HCT116 (cell line): ENCODE data around the gene MYADML2. TPM values are rescaled to one million over a fixed set of nuclear protein-coding genes. Genes with fewer than 3 reads are reported as not detected.

Experiments
- ATAC-seq: fragments of 200-7000 bp; cut with Tn5 transposase; 2 replicates; pipeline ENCODE4 v1.9.1; 2020; ENCODE audit warnings: mild to moderate bottlenecking, moderate library complexity
- BruUV-seq: library from RNA; stranded (reverse); fragments of 400-500 nt; replicated peaks from 2 replicates; lab custom pipeline; 2021; lab: Mats Ljungman, UMichigan
- CTCF ChIA-PET: fragments of 300-600 bp; sonication (Branson Sonifier 250); formaldehyde crosslinking; loops from one replicate; lab custom pipeline; 2021; ENCODE audit warnings: antibody characterized with exemption; lab: Charles Lee
- POLR2A ChIA-PET: fragments of 300-600, 350-600 bp; sonication (Branson Sonifier 250); formaldehyde crosslinking; loops from one replicate; lab custom pipeline; 2021; ENCODE audit warnings: antibody characterized with exemption; lab: Charles Lee
- RAD21 ChIA-PET, 2 experiments: fragments of 300-600 bp; sonication (Branson Sonifier 250); formaldehyde crosslinking; loops; one replicate each; lab custom pipeline; 2023; ENCODE audit warnings: low total read pairs in 2 of 2; ENCODE audit not compliant: uncharacterized antibody in 2 of 2, unreplicated experiment in 2 of 2, low non-redundant PET in 1 of 2; lab: Charles Lee
- DNase-seq: peaks from one replicate; pipeline ENCODE4 v3.0.0-alpha.2; 2010; ENCODE audit warnings: low read depth, low spot score
- H2AFZ ChIP-seq: fragments of 200-600 bp; shearing (Covaris generic), sonication (generic); 2 replicates; pipeline ENCODE4 v1.6.1; 2017; ENCODE audit warnings: low read depth, mixed run types, mixed read lengths, antibody characterized with exemption, low read length; ENCODE audit not compliant: poor library complexity, severe bottlenecking
- H3K27ac ChIP-seq: 2 replicates; pipeline ENCODE4 v1.5.1; 2012; ENCODE audit warnings: low read depth, low read length
- H3K27me3 ChIP-seq: fragments of 200-600 bp; sonication (generic); 2 replicates; pipeline ENCODE4 v1.6.1; 2016; ENCODE audit warnings: mixed run types, low read length, mixed read lengths; ENCODE audit not compliant: insufficient read depth
- H3K36me3 ChIP-seq, 2 experiments: fragments of 200-500 bp in 1 of 2; fragments of 200-600 bp in 1 of 2; sonication (Bioruptor generic) in 1 of 2; sonication (generic) in 1 of 2; 2 replicates each; pipeline versions ENCODE4 v1.5.1 to v1.6.1; 2014 to 2016; ENCODE audit warnings: low read length in 2 of 2, inconsistent platforms in 1 of 2, mixed read lengths in 1 of 2, mixed run types in 1 of 2; ENCODE audit not compliant: insufficient read depth in 2 of 2, control insufficient read depth in 1 of 2
- H3K4me1 ChIP-seq, 2 experiments: fragments of 200-600 bp in 1 of 2; sonication (generic) in 1 of 2; 2 replicates each; pipeline versions ENCODE4 v1.5.1 to v1.6.1; 2012 to 2017; ENCODE audit warnings: low read length in 2 of 2, inconsistent platforms in 1 of 2, mild to moderate bottlenecking in 1 of 2, mixed read lengths in 1 of 2, mixed run types in 1 of 2, moderate library complexity in 1 of 2; ENCODE audit not compliant: insufficient read depth in 2 of 2, control insufficient read depth in 1 of 2
- H3K4me2 ChIP-seq: fragments of 200-600 bp; sonication (generic); 2 replicates; pipeline ENCODE4 v1.6.1; 2017; ENCODE audit warnings: mixed run types, low read length, mixed read lengths
- H3K4me3 ChIP-seq, 2 experiments: fragments of 200-600 bp in 1 of 2; sonication (generic) in 1 of 2; replicated peaks in 1 of 2; 2 replicates each; pipeline ENCODE4 v1.5.1; 2011 to 2016; ENCODE audit warnings: low read length in 2 of 2, control low read depth in 1 of 2, low read depth in 1 of 2, mild to moderate bottlenecking in 1 of 2, mixed read lengths in 1 of 2, mixed run types in 1 of 2
- H3K79me2 ChIP-seq: fragments of 200-600 bp; sonication (generic); 2 replicates; pipeline ENCODE4 v1.6.1; 2017; ENCODE audit warnings: mild to moderate bottlenecking, mixed run types, low read length, moderate library complexity, mixed read lengths; ENCODE audit not compliant: insufficient read depth
- H3K9ac ChIP-seq: fragments of 200-600 bp; sonication (generic); 2 replicates; pipeline ENCODE4 v1.6.1; 2016; ENCODE audit warnings: low read length, mixed read lengths
- H3K9me2 ChIP-seq: fragments of 200-600 bp; sonication (generic), shearing (Covaris generic); 2 replicates; pipeline ENCODE4 v1.6.1; 2017; ENCODE audit warnings: mixed run types, mild to moderate bottlenecking, moderate library complexity; ENCODE audit not compliant: insufficient read depth
- H3K9me3 ChIP-seq, 2 experiments: fragments of 200-500 bp in 1 of 2; fragments of 200-600 bp in 1 of 2; sonication (Bioruptor generic) in 1 of 2; sonication (generic) in 1 of 2; 2 replicates each; pipeline ENCODE4 v1.6.1; 2014 to 2017; ENCODE audit warnings: low read length in 2 of 2, mixed read lengths in 2 of 2, inconsistent platforms in 1 of 2, low read depth in 1 of 2, mild to moderate bottlenecking in 1 of 2, mixed run types in 1 of 2, moderate library complexity in 1 of 2; ENCODE audit not compliant: control insufficient read depth in 1 of 2, insufficient read depth in 1 of 2
- H4K20me1 ChIP-seq: fragments of 200-600 bp; sonication (generic), shearing (Covaris generic); 2 replicates; pipeline ENCODE4 v1.6.1; 2017; ENCODE audit warnings: mixed run types, mild to moderate bottlenecking, moderate library complexity; ENCODE audit not compliant: insufficient read depth
- ATF3 ChIP-seq: IDR thresholded peaks from 2 replicates; pipeline ENCODE4 v1.6.1; 2012
- CBX3 ChIP-seq: IDR thresholded peaks from 2 replicates; pipeline ENCODE4 v1.6.1; 2012; ENCODE audit warnings: low read depth
- CEBPB ChIP-seq: IDR thresholded peaks from 2 replicates; pipeline ENCODE4 v1.6.1; 2012; ENCODE audit warnings: low read depth
- CTCF ChIP-seq, 3 experiments: fragments of 200-600 bp in 1 of 3; sonication (generic) in 1 of 3; IDR thresholded peaks in 2 of 3; conservative IDR thresholded peaks in 1 of 3; 2 replicates each; pipeline ENCODE4 v1.5.1; 2012 to 2017; ENCODE audit warnings: low read depth in 2 of 3, low read length in 2 of 3, antibody characterized with exemption in 1 of 3, borderline replicate concordance in 1 of 3, control low read depth in 1 of 3, mild to moderate bottlenecking in 1 of 3, mixed read lengths in 1 of 3, mixed run types in 1 of 3, moderate library complexity in 1 of 3; ENCODE audit not compliant: insufficient read depth in 1 of 3
- EGR1 ChIP-seq: IDR thresholded peaks from 2 replicates; pipeline ENCODE4 v1.6.1; 2012; ENCODE audit warnings: low read depth
- ELF1 ChIP-seq: IDR thresholded peaks from 2 replicates; pipeline ENCODE4 v1.6.1; 2012; ENCODE audit warnings: low read depth, borderline replicate concordance
- EZH2 ChIP-seq: fragments of 200-600 bp; sonication (generic); IDR thresholded peaks from 2 replicates; pipeline ENCODE4 v1.6.1; 2017; ENCODE audit warnings: antibody characterized with exemption, mixed run types
- EZH2phosphoT487 ChIP-seq: fragments of 200-600 bp; IDR thresholded peaks from 2 replicates; pipeline ENCODE4 v1.6.1; 2018; ENCODE audit warnings: antibody characterized with exemption, borderline replicate concordance
- FOSL1 ChIP-seq: IDR thresholded peaks from 2 replicates; pipeline ENCODE4 v1.6.1; 2012; ENCODE audit warnings: low read depth
- MAX ChIP-seq: IDR thresholded peaks from 2 replicates; pipeline ENCODE4 v1.6.1; 2012
- POLR2A ChIP-seq: IDR thresholded peaks from 2 replicates; pipeline ENCODE4 v1.7.0; 2011; ENCODE audit warnings: borderline replicate concordance; ENCODE audit not compliant: insufficient read depth, insufficient read length; ENCODE audit errors: extremely low read depth
- REST ChIP-seq: IDR thresholded peaks from 2 replicates; pipeline ENCODE4 v1.6.1; 2012; ENCODE audit warnings: low read depth
- SRF ChIP-seq: IDR thresholded peaks from 2 replicates; pipeline ENCODE4 v1.6.1; 2012; ENCODE audit warnings: low read depth
- TCF7L2 ChIP-seq: IDR thresholded peaks from 2 replicates; pipeline ENCODE4 v1.7.0; 2011; ENCODE audit warnings: borderline replicate concordance, inconsistent platforms; ENCODE audit not compliant: insufficient read depth, insufficient read length; ENCODE audit errors: extremely low read depth
- YY1 ChIP-seq: IDR thresholded peaks from 2 replicates; pipeline ENCODE4 v1.6.1; 2011; ENCODE audit warnings: low read length, low read depth, moderate library complexity, mild to moderate bottlenecking; ENCODE audit not compliant: insufficient replicate concordance; ENCODE audit errors: extremely low read depth
- ZBTB33 ChIP-seq: IDR thresholded peaks from 2 replicates; pipeline ENCODE4 v1.6.1; 2011; ENCODE audit warnings: mild to moderate bottlenecking, low read length, moderate library complexity; ENCODE audit not compliant: insufficient replicate concordance; ENCODE audit errors: extremely low read depth
- ZFX ChIP-seq: fragments of 450-650 bp; IDR thresholded peaks from 2 replicates; pipeline ENCODE4 v1.6.1; 2017
- ZNF274 ChIP-seq: fragments of 200-500 bp; sonication (Bioruptor generic); IDR thresholded peaks from 2 replicates; pipeline ENCODE4 v1.6.1; 2014; ENCODE audit warnings: mild to moderate bottlenecking, low read depth, low read length, inconsistent platforms
- intact Hi-C: fragments of 100-400 bp; cut with micrococcal nuclease; formaldehyde crosslinking; loops from 2 replicates; pipeline ENCODE4 v1.10.0; 2022
- total RNA-seq: library from RNA; stranded (reverse); gene quantifications from one replicate; pipeline ENCODE4 v1.2.1, GENCODE V29; 2021; ENCODE audit not compliant: unreplicated experiment

Gene MYADML2
- total RNA-seq, 1 experiment from 2014 or later = not detected

GRCh38 chr17:81909966-81910839 lies 36.8 kb downstream of the MYADML2 start:
- H3K4me1 ChIP-seq = peaks cover 28 to 39% of the 10 kb centered on the region in 2 experiments
- peak overlapping the region; percentile 85 to 94 for H3K4me3 ChIP-seq
- H3K4me2 ChIP-seq = peak overlapping the region; percentile 98
- ChIA-PET CTCF (no interaction called here), RAD21 (interaction anchor here in 1 of 2 experiments (0.6 kb wide), 1 partner anchor 40 kb away, joined by 3 read pairs; no protein-coding TSS in a partner anchor), POLR2A (no interaction called here)
- peak overlapping the region; percentile 72 for H3K27ac ChIP-seq
- intact Hi-C loops = loop anchor here (5.0 kb wide), 1 partner anchor 112 kb away; the partner anchor contains the start of genes CENPX and LRRC45
- no peaks in the 10 kb centered on the region for H3K27me3 ChIP-seq
- H3K9me2 ChIP-seq = no peaks in the 10 kb centered on the region
- H3K9me3 ChIP-seq = no peaks in the 10 kb centered on the region
- no peak for DNase-seq
- ATAC-seq = no peak
- peaks cover 13 to 32% of the 10 kb centered on the region in 2 experiments for H3K36me3 ChIP-seq
- no peak overlapping the region for H2AFZ ChIP-seq
- peaks cover 15% of the 10 kb centered on the region; the same call in 1 of the 2 replicates for H3K79me2 ChIP-seq
- no TSS peak for BruUV-seq
- no peaks in the 10 kb centered on the region for H4K20me1 ChIP-seq
- H3K9ac ChIP-seq = peak overlapping the region; percentile 81
- TF ChIP-seq TCF7L2 (no peak), REST (no peak), ELF1 (no peak), SRF (no peak), CBX3 (no peak), CEBPB (no peak), EZH2phosphoT487 (no peak), YY1 (no peak), ZNF274 (no peak), ATF3 (no peak), EZH2 (no peak), EGR1 (no peak), MAX (no peak), POLR2A (no peak), FOSL1 (no peak), ZFX (no peak), CTCF (IDR thresholded peaks at IDR 0.05 in 2 of 3, conservative IDR thresholded peaks at IDR 0.05 in 1 of 3; ENCODE audit: borderline replicate concordance in 1 of 3, insufficient read depth in 1 of 3, low read depth in 2 of 3, low read length in 2 of 3) (no peak), ZBTB33 (no peak)
